Measurements from ENCODE around the gene TTC16.
A peak's percentile ranks its signal among the peaks of the same experiment; 100 is the strongest.

DNA sequence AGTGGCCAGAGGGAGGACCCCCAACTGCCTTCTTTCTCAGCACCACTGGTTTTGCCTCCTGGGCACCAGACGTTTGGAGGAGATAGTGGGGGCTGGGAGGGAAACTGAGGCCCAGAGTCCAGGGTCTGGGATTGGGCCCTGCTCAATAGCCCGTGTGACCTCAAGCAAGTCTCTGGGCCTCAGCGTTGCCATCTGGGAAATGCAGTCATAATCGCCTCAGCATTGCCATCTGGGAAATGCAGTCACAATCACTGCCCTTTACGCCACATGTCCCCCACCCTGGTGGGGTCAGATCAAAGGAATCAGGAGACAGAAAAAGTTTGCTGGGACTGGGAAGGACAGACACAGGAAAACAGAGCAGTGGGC lies 61.0 kb downstream of the TTC16 start:
- TF ChIP-seq, protein P1, sequence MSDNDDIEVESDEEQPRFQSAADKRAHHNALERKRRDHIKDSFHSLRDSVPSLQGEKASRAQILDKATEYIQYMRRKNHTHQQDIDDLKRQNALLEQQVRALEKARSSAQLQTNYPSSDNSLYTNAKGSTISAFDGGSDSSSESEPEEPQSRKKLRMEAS (IDR thresholded peaks at IDR 0.05; ENCODE audit: low read depth, low read length) = no peak
- TF ChIP-seq, protein P2, sequence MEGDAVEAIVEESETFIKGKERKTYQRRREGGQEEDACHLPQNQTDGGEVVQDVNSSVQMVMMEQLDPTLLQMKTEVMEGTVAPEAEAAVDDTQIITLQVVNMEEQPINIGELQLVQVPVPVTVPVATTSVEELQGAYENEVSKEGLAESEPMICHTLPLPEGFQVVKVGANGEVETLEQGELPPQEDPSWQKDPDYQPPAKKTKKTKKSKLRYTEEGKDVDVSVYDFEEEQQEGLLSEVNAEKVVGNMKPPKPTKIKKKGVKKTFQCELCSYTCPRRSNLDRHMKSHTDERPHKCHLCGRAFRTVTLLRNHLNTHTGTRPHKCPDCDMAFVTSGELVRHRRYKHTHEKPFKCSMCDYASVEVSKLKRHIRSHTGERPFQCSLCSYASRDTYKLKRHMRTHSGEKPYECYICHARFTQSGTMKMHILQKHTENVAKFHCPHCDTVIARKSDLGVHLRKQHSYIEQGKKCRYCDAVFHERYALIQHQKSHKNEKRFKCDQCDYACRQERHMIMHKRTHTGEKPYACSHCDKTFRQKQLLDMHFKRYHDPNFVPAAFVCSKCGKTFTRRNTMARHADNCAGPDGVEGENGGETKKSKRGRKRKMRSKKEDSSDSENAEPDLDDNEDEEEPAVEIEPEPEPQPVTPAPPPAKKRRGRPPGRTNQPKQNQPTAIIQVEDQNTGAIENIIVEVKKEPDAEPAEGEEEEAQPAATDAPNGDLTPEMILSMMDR (IDR thresholded peaks at IDR 0.05; ENCODE audit: low read depth, low read length) = no peak
- TF ChIP-seq POLR2A (IDR thresholded peaks at IDR 0.05; ENCODE audit: extremely low read depth, insufficient read length) = no peak
- TF ChIP-seq MYC (IDR thresholded peaks at IDR 0.05; ENCODE audit: low read depth, low read length) = peak; percentile 11; the same call in 1 of the 2 replicates

All from NB4 (cell line).